Esophagus muscularis mucosa (tissue), 3 donors: Measurements from ENCODE around the gene PDS5A.

ENCODE experiments used
- POLR2AphosphoS5 ChIP-seq, 2 donors: sonication (generic); formaldehyde crosslinking; IDR thresholded peaks; one replicate each; pipeline ENCODE4 v1.6.1; 2017; ENCODE audit warnings: antibody characterized with exemption in 2 of 2
- TF ChIP-seq, protein P1 (sequence below), 3 experiments: fragments of 200-600 bp in 2 of 3; fragments of 450-650 bp in 1 of 3; sonication (generic) in 2 of 3; IDR thresholded peaks; one replicate each; pipeline ENCODE4 v1.5.1; 2017 to 2019; ENCODE audit warnings: antibody characterized with exemption in 3 of 3, mild to moderate bottlenecking in 2 of 3, moderate library complexity in 1 of 3

DNA sequence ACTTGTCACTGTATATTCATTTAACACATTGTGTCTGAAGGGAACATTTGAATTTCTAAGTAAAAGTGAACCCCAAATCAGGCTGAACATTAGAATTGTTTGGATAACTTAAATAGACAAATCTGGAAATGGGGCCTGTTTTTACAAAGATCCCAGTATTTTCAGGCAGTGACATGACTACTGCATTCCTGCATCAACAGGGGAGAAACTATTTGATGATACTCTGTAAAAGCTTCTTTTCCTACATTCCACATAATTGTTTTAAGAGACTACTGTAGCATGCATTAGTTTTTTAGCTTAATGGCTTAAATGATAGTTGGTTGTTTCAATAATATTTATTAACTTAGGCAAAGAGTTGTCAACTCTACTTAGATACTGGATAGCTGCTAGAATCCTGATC, 127.0 kb downstream of the PDS5A start:
- TF ChIP-seq, protein P1, sequence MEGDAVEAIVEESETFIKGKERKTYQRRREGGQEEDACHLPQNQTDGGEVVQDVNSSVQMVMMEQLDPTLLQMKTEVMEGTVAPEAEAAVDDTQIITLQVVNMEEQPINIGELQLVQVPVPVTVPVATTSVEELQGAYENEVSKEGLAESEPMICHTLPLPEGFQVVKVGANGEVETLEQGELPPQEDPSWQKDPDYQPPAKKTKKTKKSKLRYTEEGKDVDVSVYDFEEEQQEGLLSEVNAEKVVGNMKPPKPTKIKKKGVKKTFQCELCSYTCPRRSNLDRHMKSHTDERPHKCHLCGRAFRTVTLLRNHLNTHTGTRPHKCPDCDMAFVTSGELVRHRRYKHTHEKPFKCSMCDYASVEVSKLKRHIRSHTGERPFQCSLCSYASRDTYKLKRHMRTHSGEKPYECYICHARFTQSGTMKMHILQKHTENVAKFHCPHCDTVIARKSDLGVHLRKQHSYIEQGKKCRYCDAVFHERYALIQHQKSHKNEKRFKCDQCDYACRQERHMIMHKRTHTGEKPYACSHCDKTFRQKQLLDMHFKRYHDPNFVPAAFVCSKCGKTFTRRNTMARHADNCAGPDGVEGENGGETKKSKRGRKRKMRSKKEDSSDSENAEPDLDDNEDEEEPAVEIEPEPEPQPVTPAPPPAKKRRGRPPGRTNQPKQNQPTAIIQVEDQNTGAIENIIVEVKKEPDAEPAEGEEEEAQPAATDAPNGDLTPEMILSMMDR (IDR thresholded peaks at IDR 0.05), result no peak
- TF ChIP-seq POLR2AphosphoS5 (IDR thresholded peaks at IDR 0.05), result no peak
